SK-N-SH treated with all-trans-retinoic acid at 6 μM for 48 hours (cell line): Measurements from ENCODE around the gene NFYC.

Experiments
- GLIS3 ChIP-seq: fragments of 250-450 bp; sonication (Bioruptor Pico); IDR thresholded peaks from 2 replicates; pipeline ENCODE4 v1.5.0; 2020; ENCODE audit warnings: mild to moderate bottlenecking, moderate library complexity
- RARB ChIP-seq: fragments of 250-450 bp; sonication (Bioruptor Pico); IDR thresholded peaks from 2 replicates; pipeline ENCODE4 v1.8.0; 2021; ENCODE audit warnings: mild to moderate bottlenecking, moderate library complexity
- ZC3H10 ChIP-seq: fragments of 250-450 bp; sonication (Bioruptor Pico); IDR thresholded peaks from 2 replicates; pipeline ENCODE4 v1.5.1; 2021; ENCODE audit warnings: mild to moderate bottlenecking, moderate library complexity
- ZFP3 ChIP-seq: fragments of 250-450 bp; sonication (Bioruptor Pico); IDR thresholded peaks from 2 replicates; pipeline ENCODE4 v1.5.0; 2020; ENCODE audit warnings: mild to moderate bottlenecking, moderate library complexity
- ZNF8 ChIP-seq: fragments of 450-650 bp; formaldehyde crosslinking; IDR thresholded peaks from 2 replicates; pipeline ENCODE4 v1.5.0; 2020; ENCODE audit warnings: mild to moderate bottlenecking, moderate library complexity
- TF ChIP-seq, protein P1 (sequence below): fragments of 250-450 bp; sonication (Bioruptor Pico); IDR thresholded peaks from 2 replicates; pipeline ENCODE4 v1.8.0; 2021; ENCODE audit warnings: low read depth, mild to moderate bottlenecking, moderate library complexity, borderline replicate concordance
- TF ChIP-seq, protein P2 (sequence below): fragments of 250-450 bp; sonication (Bioruptor Pico); IDR thresholded peaks from 2 replicates; pipeline ENCODE4 v1.8.0; 2020; ENCODE audit warnings: mild to moderate bottlenecking, moderate library complexity, borderline replicate concordance

DNA sequence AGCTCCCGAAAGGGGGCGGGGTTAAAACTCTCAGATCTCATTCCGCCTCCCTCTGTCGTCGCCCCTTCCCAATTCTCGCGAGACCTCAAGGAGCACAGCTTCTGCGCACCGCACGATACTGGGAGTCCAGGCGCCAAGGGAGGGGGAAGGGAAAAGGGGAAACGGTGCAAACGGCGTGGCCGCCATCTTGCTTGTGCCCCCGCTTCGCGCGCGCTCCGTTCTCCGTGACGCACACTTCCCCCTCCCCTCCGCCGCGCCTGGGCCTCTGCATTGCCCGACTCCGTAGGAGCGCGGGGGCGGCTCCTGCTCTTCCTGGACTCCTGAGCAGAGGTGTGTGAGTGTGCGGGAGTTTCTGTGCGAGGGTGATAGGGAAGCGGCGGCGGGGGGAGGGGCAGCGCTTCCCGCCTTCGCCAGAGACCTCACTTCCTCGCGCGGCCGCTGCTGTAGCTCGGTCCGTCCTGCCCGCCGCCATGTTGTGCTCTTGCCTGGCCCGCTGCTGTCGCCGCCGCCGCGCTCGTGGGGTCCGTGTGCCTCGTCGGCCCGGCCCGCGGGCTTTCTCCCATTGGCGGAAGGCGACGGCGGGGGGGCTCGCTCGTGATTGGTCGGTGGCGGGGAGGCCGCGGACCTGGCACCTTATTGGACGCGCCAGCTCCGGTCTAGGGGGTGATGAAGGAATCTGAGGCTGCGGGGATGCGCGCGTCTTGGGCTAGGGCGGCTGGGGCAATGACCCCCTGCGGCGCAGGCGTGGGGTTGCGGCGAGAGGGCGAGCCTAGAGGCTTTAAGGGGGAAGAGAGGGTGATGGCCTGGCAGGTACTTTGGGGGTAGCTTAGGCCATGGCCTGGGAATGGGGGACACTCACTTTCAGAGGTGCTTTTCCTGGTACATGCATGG, at the start of gene NFYC:
- TF ChIP-seq, protein P1, sequence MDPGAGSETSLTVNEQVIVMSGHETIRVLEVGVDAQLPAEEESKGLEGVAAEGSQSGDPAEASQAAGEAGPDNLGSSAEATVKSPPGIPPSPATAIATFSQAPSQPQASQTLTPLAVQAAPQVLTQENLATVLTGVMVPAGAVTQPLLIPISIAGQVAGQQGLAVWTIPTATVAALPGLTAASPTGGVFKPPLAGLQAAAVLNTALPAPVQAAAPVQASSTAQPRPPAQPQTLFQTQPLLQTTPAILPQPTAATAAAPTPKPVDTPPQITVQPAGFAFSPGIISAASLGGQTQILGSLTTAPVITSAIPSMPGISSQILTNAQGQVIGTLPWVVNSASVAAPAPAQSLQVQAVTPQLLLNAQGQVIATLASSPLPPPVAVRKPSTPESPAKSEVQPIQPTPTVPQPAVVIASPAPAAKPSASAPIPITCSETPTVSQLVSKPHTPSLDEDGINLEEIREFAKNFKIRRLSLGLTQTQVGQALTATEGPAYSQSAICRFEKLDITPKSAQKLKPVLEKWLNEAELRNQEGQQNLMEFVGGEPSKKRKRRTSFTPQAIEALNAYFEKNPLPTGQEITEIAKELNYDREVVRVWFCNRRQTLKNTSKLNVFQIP (CRISPR knock-in tag), result no peak
- TF ChIP-seq GLIS3 (CRISPR knock-in tag) (no peak), ZFP3 (peak; percentile 80; the same call in 1 of the 2 replicates), ZC3H10 (CRISPR knock-in tag) (no peak), RARB (CRISPR knock-in tag) (no peak), ZNF8 (CRISPR knock-in tag) (no peak)
- TF ChIP-seq, protein P2, sequence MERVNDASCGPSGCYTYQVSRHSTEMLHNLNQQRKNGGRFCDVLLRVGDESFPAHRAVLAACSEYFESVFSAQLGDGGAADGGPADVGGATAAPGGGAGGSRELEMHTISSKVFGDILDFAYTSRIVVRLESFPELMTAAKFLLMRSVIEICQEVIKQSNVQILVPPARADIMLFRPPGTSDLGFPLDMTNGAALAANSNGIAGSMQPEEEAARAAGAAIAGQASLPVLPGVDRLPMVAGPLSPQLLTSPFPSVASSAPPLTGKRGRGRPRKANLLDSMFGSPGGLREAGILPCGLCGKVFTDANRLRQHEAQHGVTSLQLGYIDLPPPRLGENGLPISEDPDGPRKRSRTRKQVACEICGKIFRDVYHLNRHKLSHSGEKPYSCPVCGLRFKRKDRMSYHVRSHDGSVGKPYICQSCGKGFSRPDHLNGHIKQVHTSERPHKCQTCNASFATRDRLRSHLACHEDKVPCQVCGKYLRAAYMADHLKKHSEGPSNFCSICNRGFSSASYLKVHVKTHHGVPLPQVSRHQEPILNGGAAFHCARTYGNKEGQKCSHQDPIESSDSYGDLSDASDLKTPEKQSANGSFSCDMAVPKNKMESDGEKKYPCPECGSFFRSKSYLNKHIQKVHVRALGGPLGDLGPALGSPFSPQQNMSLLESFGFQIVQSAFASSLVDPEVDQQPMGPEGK (CRISPR knock-in tag), result no peak
